HG03442 (cell line): Measurements from ENCODE around the gene CDC6.

ENCODE experiments used
- ATAC-seq: cut with Tn5 transposase; IDR thresholded peaks from one replicate; pipeline ENCODE4 v1.9.1; 2021; ENCODE audit warnings: mild to moderate bottlenecking, moderate library complexity; ENCODE audit not compliant: unreplicated experiment

The CDC6 gene

DNA sequence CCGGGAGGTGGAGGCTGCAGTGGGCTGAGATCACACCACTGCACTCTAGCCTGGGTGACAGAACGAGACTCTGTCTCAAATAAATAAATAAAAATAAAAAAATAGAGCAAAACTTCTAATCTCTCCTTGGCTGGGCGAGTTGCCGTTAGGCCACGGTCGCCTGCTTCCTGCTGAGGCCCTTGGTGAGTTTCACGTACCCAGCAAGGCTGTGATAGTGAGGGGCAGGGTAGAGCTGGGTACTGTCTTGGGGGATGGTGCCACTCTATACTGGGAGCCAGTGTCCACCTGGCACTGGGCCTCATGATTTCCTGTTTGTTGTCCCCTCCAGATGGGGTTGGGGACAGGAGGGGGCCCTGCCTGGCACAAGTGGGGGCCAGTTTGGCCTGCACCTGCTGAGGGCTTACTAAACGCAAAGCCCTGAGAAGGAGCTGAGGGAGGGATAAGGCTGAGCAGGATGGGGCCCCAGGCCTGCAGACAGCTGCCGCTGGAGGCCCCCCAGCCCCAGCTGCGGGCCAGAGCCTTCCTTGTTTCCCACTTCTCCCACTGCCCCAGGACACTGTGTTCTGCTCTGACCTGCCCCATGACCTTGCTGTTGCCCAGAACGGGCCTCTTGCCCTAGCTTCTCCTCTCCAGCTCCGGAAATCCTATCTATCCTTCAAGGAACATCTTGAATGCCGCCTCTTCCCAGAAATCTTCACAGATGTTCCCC lies 51.4 kb downstream of the CDC6 start:
- no peak for ATAC-seq

DNA sequence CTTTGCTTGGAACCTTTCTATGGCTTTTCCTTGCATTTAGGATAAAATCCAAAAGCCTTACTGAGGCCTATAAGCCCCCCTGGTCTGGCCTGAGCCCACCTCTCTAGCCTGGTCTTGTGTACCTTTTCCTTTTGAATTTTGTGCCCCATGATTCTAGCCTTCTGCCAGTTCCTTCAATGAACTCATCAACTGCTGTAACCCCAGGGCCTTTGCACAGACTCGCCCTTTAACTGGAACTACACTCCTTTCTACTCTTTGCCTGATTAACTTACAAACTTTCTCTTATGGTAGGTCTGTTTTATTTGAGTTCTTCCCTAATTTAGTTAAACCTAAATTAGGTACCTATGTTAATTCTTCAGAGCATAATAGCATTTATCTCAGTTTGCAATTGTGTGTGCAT lies 52.6 kb downstream of the CDC6 start:
- no peak for ATAC-seq

DNA sequence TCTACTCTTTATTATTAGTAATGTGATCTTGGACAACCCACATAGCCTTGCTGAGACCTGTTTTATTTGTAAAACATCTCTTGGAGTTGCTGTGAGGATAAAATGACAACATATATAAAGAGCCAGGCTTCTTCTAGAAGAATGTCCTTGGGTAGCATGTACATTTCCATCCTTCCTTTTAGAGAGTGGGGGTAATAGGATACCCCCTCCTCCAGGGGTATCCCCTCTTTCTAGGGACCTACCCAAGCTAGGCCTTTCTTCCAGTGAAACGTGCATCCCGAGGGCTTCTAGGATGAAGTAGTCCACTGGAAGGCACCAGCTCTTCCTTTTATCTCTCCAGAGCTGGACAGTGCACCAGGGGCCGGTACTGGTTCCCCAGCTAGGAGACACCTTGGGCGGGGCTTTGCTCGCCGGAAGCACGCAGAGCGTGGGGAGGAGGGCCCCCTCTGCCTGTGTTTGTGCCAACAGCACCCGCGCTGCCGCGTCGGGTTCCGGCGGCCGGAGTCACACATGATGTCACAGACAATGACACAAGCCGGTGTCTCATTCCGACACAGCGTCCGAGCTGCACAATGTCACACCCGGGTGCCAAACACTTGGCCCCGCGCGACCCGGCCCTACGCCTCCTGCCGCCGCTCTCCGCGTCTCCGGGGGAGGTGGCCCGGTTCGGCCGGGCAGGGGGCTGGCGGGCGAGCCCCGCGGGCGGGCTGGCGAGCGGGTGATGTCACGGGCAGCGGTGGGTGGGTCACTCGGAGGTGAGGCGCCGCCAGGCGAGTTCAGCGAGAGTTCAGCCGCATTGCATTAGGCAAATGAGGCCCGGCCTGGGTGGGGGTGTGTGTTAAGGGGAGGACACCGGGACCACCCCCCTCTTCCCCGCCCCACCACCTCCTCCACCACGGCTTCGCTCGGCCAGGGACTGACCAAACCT lies 53.5 kb downstream of the CDC6 start:
- ATAC-seq: peak; percentile 60

DNA sequence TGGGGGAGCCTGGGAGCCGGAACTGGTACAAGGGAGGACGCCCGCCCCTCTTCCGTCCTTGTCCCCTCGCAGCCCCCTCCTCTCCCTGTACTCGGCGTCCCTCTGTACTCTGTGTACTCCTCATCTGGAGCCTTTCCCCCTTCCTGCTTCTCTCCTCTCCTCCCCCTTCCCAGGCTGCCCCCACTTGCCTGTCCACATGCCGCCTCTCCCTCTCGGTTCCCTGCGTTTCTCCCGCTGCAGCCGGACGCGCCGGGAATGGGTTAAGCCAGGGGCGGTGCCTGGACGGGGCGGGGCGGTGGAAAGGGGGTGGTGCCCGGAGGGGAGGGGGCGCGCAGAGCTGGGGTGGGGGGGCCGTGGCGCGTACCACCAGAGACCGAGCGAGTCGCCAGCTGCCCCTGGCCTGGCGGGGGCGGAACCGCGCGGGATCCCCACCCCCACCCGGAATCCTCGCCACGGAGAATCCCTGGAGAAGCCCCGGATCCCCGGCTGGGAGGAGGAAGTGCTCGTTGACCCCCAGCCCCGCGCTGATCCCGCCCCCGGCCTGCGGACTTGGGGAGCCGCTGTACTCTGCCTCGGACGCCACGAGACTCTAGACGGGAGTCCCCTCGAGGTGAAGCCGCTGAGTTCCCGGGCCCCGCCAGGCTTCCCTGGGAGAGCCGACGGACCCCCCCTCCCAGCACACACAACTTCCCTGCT lies 54.3 kb downstream of the CDC6 start:
- no peak for ATAC-seq

DNA sequence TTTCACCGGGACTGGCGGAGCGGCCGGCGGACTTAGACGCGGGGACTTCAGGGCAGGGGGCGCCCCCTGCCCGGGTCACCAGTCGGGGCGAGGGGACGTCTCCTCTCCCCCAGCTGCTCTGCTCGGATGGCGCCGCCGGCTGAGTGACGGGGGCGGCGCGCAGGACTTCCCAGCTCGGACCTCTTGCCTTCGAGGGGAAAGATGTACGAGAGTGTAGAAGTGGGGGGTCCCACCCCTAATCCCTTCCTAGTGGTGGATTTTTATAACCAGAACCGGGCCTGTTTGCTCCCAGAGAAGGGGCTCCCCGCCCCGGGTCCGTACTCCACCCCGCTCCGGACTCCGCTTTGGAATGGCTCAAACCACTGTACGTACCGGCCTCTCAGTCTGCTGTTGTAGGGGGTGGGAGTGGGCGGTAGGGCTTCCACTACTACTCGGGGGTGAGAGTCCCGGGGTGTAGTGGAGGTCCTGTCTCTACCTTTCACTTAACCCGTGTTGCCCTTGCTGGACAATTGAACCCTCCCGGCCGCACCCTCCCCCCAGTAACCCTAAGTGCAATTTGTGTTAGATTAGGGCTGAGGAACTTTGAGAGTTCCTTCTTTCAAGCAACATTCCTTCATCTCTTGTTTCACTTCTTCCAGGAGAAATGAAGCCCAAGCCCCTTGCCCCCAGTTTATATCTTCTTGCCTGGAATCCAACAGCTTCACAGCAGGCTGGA lies 55.0 kb downstream of the CDC6 start:
- no peak for ATAC-seq

DNA sequence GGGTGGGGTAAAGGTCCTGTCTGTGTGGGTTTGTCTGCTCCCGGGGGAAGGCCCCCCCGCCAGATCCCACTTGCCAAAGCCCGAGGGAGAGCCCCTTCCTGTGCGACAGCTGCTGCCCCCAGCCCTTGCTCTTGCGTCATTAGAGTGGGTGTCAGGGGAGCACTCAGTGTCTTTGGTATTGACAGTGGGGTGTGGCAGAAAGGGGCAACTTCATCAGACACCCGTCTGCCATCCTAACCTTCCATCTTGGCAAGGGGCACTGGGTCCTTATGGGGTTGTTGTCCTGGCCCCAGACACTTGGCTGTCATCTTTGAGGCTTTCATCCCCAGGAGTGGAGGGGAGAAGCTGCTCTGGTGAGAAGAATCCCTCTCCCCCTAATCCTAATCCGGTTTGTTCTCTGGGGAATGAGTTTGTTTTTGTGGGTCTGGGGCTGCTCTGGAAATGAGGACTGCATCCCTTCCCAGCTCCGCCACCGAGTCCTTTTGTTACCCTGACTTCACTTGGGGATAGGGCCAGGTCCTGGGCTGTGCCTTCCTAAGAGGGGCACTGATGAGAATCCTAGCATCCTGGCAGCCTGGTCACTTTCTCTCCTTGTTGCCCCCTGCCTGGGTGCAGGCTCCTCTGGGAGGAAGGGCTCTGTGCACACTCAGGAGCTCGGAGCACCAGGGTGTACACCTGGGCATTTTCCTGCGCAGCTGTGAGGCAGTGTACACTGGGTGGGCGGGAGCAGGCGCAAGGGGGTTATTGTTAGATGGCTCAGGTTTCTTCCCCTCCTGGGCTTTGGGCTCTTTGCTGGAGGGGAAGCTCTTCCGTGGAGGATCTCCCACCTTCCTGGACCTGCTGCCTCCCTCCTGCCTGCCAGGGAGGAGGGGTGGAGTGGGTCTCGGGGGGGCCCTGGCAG lies 55.8 kb downstream of the CDC6 start:
- no peak for ATAC-seq

DNA sequence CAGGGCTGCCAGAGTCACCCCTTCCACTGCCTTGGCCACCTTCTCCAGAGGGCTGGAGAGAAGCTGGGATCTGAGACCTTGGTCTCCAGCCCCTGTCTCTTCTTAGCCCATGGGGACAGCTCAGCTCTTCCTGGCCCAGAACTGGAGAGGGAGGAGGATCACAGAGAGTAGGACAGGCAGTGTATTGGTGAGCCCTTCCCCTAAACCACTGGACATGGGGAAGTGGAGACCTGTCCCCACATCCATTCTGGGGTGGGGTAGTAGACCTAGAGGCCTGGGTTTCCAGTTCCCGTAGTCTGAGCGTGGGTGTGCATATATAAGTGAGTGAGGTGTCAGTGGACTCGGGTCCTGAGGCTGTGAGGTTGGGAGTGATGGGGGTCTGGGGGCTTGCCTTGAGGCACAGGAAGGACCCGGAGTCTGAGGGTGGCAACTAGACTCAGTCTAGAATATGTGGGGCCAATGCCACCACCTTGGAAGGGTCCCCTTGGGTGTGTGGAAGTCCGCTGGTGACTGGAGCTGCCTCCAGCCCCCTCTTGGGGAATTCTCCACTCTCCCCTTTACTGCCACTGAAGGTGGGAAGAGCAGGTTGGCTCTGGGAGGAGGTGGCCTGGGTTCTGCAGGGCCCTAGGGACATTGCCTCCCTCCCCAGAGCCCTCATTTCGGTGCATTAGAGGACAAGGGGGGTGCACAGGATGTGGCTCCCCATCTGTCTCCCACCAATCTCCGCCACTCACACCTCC lies 56.9 kb downstream of the CDC6 start:
- ATAC-seq: no peak

DNA sequence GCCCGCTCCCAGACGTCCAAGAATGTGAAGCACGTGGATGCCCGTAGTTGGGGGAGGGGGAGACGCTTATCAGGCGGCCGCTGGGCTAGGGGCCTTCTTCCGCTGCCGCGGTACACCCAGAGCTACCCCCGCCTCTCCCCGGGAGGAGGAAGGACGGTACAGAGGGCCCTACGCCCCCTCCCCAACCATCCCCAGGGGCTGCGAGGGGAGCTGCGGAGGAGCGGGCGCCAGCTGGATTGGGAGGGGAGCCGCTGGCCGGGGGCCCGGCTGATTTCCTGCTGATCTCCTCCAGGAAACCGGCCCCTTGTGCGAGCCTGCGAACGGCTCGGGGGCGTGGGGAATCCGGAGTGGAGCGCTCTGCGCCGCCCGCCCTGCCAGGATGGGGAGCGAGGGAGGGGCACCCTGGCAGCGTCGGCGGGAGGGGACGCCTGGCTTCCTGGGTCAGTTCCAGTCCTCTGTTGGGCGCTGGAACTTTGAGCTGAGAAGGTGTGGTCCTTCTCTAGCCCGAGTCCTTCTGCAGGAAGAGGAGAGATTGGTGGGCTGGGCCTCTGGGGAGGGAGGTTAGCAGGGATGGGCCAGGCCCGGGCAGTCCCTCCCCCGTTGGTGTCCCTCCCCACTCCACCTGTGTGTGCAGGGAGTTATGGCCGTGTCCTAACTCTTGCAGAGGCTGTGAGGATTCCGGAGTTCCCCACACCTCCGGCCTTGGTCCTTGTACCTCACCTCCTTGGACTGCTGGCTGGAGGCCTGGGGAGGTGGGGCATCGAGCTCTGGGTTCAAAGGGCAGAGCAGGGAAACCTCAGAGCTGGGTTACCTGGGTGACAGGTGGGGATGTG lies 57.7 kb downstream of the CDC6 start:
- ATAC-seq: no peak

DNA sequence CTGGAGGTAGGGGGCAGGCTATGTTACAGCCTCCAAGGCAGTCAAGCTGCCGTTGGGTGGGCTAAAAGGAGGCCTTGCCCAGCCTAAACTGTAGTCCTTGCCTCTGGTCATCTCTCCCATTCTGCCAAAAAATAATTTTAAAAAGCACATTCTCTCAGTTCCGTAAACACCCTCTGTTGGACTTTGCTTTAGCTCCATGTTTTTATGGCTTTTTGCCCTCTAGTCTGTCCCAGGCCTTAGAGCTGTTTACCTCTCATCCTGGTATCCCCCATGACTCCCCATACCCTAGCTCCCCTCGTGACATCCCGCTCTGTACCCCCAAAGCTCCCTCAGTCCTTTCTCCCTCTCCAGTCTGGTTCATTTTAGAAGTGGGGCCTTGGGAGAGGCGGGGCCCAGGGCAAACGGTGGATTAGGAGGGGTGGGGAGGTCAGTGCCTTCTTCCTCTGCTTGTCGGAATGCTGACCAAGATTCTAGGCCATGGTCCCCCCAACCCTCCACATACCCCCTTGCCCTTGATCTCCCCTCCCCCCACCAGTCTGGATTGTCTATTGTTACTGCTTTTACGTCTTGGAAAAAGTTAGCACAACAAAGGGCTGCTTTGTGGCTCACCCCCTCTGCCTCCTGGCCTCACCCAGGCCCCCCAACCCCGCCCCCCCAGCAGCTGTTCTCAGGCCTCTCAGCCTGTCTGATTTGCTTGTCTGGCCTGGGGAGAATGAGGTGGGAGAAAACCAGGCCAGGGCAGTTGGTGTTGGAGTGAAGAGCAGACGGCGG lies 58.5 kb downstream of the CDC6 start:
- no peak for ATAC-seq

DNA sequence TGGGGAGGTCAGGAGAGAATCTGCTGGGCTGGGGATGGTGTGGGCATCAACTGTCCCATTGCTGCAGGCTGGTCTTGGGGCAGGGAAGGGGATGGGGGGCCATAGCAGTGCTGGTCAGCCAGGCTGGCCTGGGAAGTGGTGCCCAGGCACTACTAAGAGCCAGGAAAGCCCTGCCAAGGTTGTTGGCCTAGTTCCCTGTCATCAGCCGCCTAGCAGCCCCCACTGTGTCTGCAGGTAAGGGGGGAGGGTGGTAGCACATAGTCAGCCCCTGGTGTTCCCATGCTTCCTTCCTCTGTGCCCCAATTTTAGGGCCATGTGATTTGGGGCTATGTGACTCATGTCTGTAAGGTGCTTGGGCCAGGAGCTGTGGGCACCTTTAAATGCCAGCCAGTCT lies 59.1 kb downstream of the CDC6 start:
- ATAC-seq: no peak

DNA sequence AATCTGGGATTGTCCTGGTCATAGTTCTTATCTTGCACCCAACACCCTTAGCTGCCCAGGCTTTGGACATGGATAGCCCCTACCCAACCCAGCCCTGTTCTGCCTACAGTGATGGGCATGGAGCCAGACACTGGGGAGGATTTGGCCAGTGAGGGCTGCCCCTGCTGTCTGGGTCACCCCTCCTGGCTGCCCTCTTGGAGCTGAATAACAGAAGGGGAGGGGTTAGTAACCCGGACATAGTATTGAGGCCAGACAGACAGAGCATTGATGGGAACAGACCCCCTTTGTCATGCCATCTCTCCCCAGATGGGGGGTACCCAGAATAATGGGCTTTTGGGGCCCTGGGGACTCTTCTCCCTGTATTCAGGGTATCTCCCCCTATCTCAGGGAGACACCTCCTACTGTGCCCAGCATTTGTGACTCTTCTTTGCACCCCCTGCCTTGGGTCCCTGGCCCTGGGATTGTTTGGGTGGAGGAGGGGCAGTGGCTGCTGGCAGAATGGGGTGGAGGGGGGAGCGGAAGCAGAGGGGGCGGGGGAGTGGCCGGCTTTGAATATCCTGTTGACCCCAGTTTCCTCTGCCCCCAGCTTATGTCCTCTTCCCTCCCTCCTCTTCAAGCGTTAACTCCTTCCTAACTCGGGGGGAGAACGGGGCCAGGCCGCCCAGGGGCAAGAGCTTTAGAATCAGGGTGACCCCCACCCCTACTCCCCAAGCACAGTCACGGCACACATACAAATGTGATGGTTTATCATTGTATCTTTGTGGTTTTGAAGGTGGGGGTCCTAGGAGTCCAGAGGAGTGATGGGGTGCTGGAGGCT lies 59.8 kb downstream of the CDC6 start:
- no peak for ATAC-seq

DNA sequence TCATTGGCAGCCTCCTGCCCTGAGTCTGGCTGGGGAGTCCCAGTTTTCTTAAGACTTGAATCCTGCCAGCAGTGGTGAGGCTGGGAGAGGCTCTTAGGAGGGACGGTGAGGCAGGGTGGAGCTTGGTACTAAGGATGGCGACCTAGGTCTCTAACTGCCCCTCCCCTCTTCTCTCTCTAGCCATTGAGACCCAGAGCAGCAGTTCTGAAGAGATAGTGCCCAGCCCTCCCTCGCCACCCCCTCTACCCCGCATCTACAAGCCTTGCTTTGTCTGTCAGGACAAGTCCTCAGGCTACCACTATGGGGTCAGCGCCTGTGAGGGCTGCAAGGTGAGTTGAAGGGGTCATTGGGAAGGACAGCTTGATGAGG lies 60.4 kb downstream of the CDC6 start:
- no peak for ATAC-seq

DNA sequence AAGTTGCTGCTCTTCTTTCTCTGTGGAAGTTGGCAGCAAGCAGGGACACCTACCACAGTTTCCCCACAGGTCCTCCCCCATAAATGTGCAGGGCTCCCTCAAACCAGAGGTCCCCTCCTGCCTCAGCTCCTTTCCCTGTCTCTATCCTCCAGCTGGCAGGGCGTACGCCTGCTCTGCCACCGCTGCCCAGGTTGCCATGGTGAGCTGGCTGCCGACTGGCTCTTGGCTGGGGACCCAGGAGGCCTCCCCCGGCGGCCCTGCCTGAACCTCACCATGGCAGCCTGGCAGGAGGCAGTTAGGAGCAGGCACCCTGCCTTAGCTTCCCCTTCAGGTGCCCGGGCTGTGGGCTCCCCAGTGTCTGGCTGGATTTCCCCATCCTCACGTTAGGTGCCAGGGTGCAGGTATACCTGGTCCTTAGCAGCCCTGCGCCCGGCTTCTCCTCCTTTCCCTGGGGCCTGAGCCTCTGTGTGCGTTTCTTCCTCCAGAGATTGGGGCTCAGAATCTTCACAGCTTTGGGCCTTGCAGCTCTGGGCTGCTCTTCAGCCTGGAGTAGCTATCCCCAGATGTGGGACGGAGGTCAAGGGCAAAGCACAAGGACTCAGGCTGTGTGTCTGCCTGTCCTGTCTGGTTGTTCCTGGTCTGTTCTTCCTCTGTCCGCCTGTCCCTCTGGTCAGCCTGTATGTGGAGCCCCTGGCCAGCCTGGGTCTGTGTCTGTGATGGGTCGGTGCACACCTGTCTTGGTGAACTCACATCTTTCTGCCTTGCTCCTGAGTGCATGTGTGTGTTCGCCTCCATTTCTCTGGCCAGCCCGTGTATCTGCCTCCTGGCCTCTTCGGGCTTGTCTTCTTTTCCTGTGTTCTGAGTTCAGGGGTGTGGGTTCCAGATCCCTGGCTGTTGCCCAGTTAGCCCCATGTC lies 61.1 kb downstream of the CDC6 start:
- no peak for ATAC-seq

DNA sequence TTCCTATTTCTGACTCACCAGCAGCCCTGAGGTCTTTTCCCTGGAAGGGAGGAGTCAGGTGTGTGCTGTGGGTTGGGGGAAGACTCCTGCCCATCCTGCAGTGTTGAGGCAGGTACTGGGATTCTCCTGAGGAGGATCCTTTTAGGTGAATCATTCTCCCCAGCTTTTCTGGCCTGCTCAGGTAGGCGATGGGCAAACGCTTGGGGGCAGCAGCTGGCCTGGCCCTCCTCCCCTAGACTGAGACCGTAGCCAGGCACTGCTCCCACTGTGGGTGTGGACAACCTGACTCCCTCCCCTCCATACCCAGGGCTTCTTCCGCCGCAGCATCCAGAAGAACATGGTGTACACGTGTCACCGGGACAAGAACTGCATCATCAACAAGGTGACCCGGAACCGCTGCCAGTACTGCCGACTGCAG lies 61.8 kb downstream of the CDC6 start:
- no peak for ATAC-seq

DNA sequence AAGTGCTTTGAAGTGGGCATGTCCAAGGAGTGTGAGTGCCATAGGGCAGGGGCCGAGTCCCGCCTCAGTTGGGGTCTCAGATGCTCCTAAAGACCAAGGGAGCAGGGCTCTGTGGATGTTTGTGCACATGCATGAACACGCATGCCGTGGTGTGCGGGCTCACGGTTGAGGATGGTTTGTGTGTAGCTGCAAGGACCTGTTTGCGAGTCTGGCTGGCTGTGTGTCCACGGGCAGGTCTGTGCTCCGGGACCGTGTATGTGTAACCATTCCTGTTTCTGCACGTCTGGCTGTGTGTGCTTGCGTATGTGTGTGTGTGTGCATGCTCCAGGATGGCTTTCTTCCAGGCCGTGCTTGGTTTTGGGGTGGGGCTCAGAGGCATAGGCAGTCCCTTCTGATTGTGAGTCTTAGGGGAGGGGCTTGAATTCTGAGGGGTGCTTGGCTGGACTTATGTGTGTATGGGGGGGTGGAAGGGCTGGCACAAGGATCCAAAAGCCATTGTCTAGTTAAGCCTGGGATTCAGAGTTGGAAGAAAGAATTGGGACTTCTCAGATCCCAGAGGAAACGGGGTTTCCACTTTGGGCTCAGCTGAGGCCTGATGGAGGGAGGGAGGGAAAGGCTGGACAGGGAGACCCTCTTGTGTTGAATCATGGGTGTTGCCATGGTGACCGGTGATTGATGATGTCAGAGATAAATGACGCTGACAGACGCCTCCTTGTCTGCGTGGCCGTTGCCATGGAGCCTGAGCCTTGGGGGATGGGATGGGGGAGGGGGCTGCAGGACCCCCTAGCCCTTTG lies 62.4 kb downstream of the CDC6 start:
- no peak for ATAC-seq
